HPDE6-E6E7 (cell line): Measurements from ENCODE around the gene CHD6.

Experiments used
- DNase-seq: peaks from one replicate; pipeline ENCODE4 v3.0.0; 2011; ENCODE audit warnings: missing footprints; ENCODE audit errors: extremely low spot score

Gene CHD6

GRCh38 chr20:41470362-41471095 is 147.6 kb downstream of the CHD6 start:
- DNase-seq, result no peak

- DNase-seq, result no peak
These were observed 148.3 kb downstream of the CHD6 start for GRCh38 chr20:41469868-41470267.

- no peak for DNase-seq
These were observed 149.1 kb downstream of the CHD6 start for GRCh38 chr20:41468994-41469600.

- no peak for DNase-seq
These were observed 150.5 kb downstream of the CHD6 start for GRCh38 chr20:41467690-41468089.

- no peak for DNase-seq
These were observed 151.0 kb downstream of the CHD6 start for GRCh38 chr20:41467220-41467619.

GRCh38 chr20:41463567-41463966 is 154.6 kb downstream of the CHD6 start:
- DNase-seq, result no peak

GRCh38 chr20:41462372-41463161 is 155.6 kb downstream of the CHD6 start:
- DNase-seq, result no peak

GRCh38 chr20:41458761-41459160 is 159.4 kb downstream of the CHD6 start:
- no peak for DNase-seq

- DNase-seq, result no peak
These were observed 160.9 kb downstream of the CHD6 start for GRCh38 chr20:41457173-41457857.

GRCh38 chr20:41456351-41456750 is 161.8 kb downstream of the CHD6 start:
- no peak for DNase-seq

GRCh38 chr20:41454250-41454649 is 163.9 kb downstream of the CHD6 start:
- DNase-seq, result no peak

- no peak for DNase-seq
These were observed 164.9 kb downstream of the CHD6 start for GRCh38 chr20:41453010-41453950.

- no peak for DNase-seq
These were observed 166.0 kb downstream of the CHD6 start for GRCh38 chr20:41452226-41452625.

- DNase-seq, result no peak
These were observed 171.2 kb downstream of the CHD6 start for GRCh38 chr20:41447006-41447405.

GRCh38 chr20:41446456-41446855 is 171.7 kb downstream of the CHD6 start:
- no peak for DNase-seq

- no peak for DNase-seq
These were observed 173.4 kb downstream of the CHD6 start for GRCh38 chr20:41444821-41445220.

- DNase-seq, result no peak
These were observed 174.5 kb downstream of the CHD6 start for GRCh38 chr20:41443691-41444090.

- DNase-seq, result no peak
These were observed 177.3 kb downstream of the CHD6 start for GRCh38 chr20:41440882-41441281.

GRCh38 chr20:41437836-41438235 is 180.3 kb downstream of the CHD6 start:
- DNase-seq, result no peak

GRCh38 chr20:41436679-41437078 is 181.5 kb downstream of the CHD6 start:
- no peak for DNase-seq

GRCh38 chr20:41433203-41433602 is 185.0 kb downstream of the CHD6 start:
- DNase-seq, result no peak
